OCI-LY7 (cell line): Measurements from ENCODE around the gene C1QTNF2.

Source experiments
- CTCF ChIP-seq: fragments of 200-600 bp; sonication (generic); conservative IDR thresholded peaks from 2 replicates; pipeline ENCODE4 v1.5.1; 2014; ENCODE audit warnings: mild to moderate bottlenecking, antibody characterized with exemption, low read length, moderate library complexity, mixed read lengths
- EZH2phosphoT487 ChIP-seq: fragments of 200-600 bp; sonication (generic); IDR thresholded peaks from 2 replicates; pipeline ENCODE4 v1.6.1; 2018; ENCODE audit warnings: low read depth, borderline replicate concordance, mild to moderate bottlenecking, mixed run types, antibody characterized with exemption, low read length, moderate library complexity, mixed read lengths

GRCh38 chr5:160360310-160360709 lies 10.1 kb downstream of the C1QTNF2 start:
- TF ChIP-seq CTCF = no peak
- TF ChIP-seq EZH2phosphoT487 = no peak
